ENCODE measurements around the gene EVI5.
"Not testable (repeated sequence)": the region's sequence is repeated elsewhere in the genome, so short reads cannot be mapped to it uniquely, and the experiment has no call there.

DNA sequence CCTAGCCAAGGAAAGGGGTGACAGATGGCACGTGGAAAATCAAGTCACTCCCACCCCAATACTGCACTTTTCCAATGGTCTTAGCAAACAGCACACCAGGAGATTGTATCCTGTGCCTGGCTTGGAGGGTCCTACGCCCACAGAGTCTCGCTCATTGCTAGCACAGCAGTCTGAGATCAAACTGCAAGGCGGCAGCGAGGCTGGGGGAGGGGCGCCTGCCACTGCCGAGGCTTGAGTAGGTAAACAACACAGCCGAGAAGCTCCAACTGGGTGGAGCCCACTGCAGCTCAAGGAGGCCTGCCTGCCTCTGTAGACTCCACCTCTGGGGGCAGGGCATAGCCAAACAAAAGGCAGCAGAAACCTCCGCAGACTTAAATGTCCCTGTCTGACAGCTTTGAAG, 195.5 kb downstream of the EVI5 start:
- not testable (repeated sequence) for TF ChIP-seq CTCF (conservative IDR thresholded peaks at IDR 0.05; ENCODE audit: low read depth, low read length); EZH2 (IDR thresholded peaks at IDR 0.05; ENCODE audit: low read length, unreplicated experiment); EZH2phosphoT487 (IDR thresholded peaks at IDR 0.05; ENCODE audit: borderline replicate concordance, low read length)

Measured in PC-3 (cell line).